Esophagus mucosa (tissue), 1 donor: Measurements from ENCODE around the gene ZNF394. TPM values are rescaled to one million over a fixed set of nuclear protein-coding genes. Genes with fewer than 3 reads are reported as not detected.

Experiments
- ATAC-seq: fragments of 200-7000 bp; cut with Tn5 transposase; one replicate; pipeline ENCODE4 v1.9.1; 2020
- total RNA-seq: library from RNA; stranded (reverse); gene quantifications from one replicate; pipeline ENCODE4 v1.2.4, GENCODE V29; 2023
- donor health status: DM: yes; HTN: yes; CAD: no.

Gene ZNF394
- total RNA-seq, 1 donor from 2014 or later: 15.4 TPM

DNA sequence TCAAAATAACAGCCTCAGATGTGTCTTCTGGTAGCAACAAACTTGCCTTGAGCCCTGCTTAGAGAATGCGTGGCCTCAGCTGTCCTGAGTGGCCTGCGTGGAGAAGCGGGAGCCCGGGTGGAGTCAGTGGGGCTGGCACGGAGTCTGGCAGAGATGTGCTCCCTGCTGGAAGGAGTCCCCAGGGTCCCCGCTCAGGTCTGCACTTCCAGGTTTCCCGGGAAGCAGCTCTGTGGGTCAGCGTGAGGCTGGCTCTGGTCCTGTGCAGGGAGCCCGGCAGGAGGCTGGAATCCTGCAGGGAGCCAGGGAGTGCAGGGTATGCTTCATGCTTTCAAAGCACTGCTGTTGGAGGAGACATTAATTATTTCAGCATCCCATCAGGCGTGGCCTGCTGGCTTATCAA, 51.2 kb downstream of the ZNF394 start:
- no peak for ATAC-seq

DNA sequence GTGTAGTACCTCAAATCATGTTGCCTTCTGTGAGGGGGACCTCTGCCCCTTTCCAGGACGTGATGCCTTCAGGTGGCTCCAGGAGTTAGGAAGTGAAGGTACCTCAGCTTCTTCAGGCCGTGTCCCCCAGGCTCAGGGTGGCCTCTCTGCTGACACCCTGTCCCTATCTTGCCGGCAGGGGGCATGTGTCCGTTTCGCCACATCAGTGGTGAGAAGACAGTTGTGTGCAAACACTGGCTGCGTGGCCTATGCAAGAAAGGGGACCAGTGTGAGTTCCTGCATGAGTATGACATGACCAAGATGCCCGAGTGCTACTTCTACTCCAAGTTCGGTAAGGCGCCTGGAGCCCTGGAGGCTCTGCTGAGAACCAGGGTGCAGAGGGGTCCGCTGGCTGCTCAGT, 52.1 kb downstream of the ZNF394 start:
- no peak for ATAC-seq

DNA sequence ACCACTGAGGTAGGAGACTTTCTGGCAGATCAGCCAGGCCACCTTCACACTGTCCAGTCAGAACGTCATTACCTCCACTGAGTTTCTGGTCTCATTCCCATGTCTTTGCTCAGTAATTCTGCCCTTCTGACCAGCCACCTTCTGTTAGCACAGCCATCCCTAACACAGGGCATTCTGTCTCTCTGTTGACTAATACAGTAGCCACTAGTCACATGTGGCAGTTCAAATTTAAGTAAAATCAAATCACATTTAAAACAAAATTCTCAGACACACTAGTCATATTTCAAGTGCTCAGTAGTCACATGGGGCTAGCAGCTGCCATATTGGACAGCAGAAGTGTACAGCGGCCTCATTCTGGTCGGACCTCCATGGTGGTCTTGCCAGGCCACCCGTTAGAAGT, 54.0 kb downstream of the ZNF394 start:
- no peak for ATAC-seq

Other genes with a start within 250 kb of the ZNF394 start
- gene MYH16, start 227.4 kb downstream of the ZNF394 start, total RNA-seq: not detected
- 182 TPM for gene ARPC1A, start 174.4 kb downstream of the ZNF394 start, total RNA-seq
- gene ARPC1B, start 125.6 kb downstream of the ZNF394 start, total RNA-seq: 53.0 TPM
- 94.4 TPM for gene PDAP1, start 91.7 kb downstream of the ZNF394 start, total RNA-seq
- gene BUD31, start 91.3 kb downstream of the ZNF394 start, total RNA-seq: 98.9 TPM
- 4.0 TPM for gene PTCD1, start 61.5 kb downstream of the ZNF394 start, total RNA-seq
- 23.8 TPM for gene CPSF4, start 61.3 kb downstream of the ZNF394 start, total RNA-seq
- gene ATP5MF, start 34.1 kb downstream of the ZNF394 start, total RNA-seq: 409 TPM
- 4.2 TPM for gene ZNF789, start 27.4 kb downstream of the ZNF394 start, total RNA-seq
- 3.3 TPM for gene ZKSCAN5, start 4.4 kb upstream of the ZNF394 start, total RNA-seq
- 3.3 TPM for gene FAM200A, start 51.8 kb upstream of the ZNF394 start, total RNA-seq
- gene ZNF655, start 58.4 kb upstream of the ZNF394 start, total RNA-seq: 49.9 TPM
- gene TMEM225B, start 98.0 kb upstream of the ZNF394 start, total RNA-seq: 1.00 TPM
- gene ZSCAN25, start 116.7 kb upstream of the ZNF394 start, total RNA-seq: 9.6 TPM
- gene CYP3A5, start 179.7 kb upstream of the ZNF394 start, total RNA-seq: 26.4 TPM
- gene CYP3A7, start 234.9 kb upstream of the ZNF394 start, total RNA-seq: not detected